IMR-90 (cell line): ENCODE measurements around the gene FBXO34. TPM values are rescaled to one million over a fixed set of nuclear protein-coding genes. Genes with fewer than 3 reads are reported as not detected.

ENCODE experiments used
- ATAC-seq: fragments of 200-7000 bp; cut with Tn5 transposase; 2 replicates; pipeline ENCODE4 v1.9.1; 2020; ENCODE audit warnings: low read depth, mild to moderate bottlenecking, moderate library complexity
- BruUV-seq: library from RNA; stranded (reverse); fragments of 400-500 nt; replicated peaks from 2 replicates; lab custom pipeline; 2021; lab: Mats Ljungman, UMichigan
- CTCF ChIA-PET: fragments of 300-600 bp; formaldehyde crosslinking; extraction: SDS; loops from one replicate; lab custom pipeline; 2021; ENCODE audit warnings: antibody characterized with exemption; lab: Yijun Ruan, JAX
- POLR2A ChIA-PET: fragments of 300-600 bp; sonication (Branson Sonifier 250); formaldehyde crosslinking; loops from one replicate; lab custom pipeline; 2022; ENCODE audit warnings: antibody characterized with exemption; ENCODE audit not compliant: unreplicated experiment; lab: Charles Lee
- DNase-seq: peaks from one replicate; pipeline ENCODE4 v3.0.0; 2013
- H2AFZ ChIP-seq: replicated peaks from 2 replicates; pipeline ENCODE3; 2013; ENCODE audit warnings: low read length, mild to moderate bottlenecking; ENCODE audit not compliant: poor library complexity
- H2AK5ac ChIP-seq: 2 replicates; pipeline ENCODE4 v1.6.1; 2013; ENCODE audit warnings: low read depth, low read length, inconsistent platforms
- H2AK9ac ChIP-seq: replicated peaks from 2 replicates; pipeline ENCODE3; 2013; ENCODE audit warnings: mild to moderate bottlenecking, low read depth, low read length, moderate library complexity; ENCODE audit not compliant: poor library complexity
- H2BK120ac ChIP-seq: 2 replicates; pipeline ENCODE4 v1.6.1; 2013; ENCODE audit warnings: low read depth, low read length, inconsistent platforms
- H2BK15ac ChIP-seq: 3 replicates; pipeline ENCODE4 v1.6.1; 2013; ENCODE audit warnings: low read depth, low read length, inconsistent platforms
- H2BK20ac ChIP-seq: 2 replicates; pipeline ENCODE4 v1.6.1; 2013; ENCODE audit warnings: low read depth, mild to moderate bottlenecking, inconsistent platforms, low read length, moderate library complexity
- H2BK5ac ChIP-seq: 2 replicates; pipeline ENCODE4 v1.6.1; 2013; ENCODE audit warnings: mild to moderate bottlenecking, low read depth, low read length, inconsistent platforms; ENCODE audit not compliant: poor library complexity, severe bottlenecking
- H3K14ac ChIP-seq: replicated peaks from 2 replicates; pipeline ENCODE4 v1.6.1; 2013; ENCODE audit warnings: low read depth, low read length, inconsistent platforms
- H3K18ac ChIP-seq: 2 replicates; pipeline ENCODE4 v1.6.1; 2013; ENCODE audit warnings: low read depth, low read length, control low read depth
- H3K23ac ChIP-seq: 2 replicates; pipeline ENCODE4 v1.6.1; 2013; ENCODE audit warnings: low read depth, low read length, inconsistent platforms
- H3K27ac ChIP-seq: 2 replicates; pipeline ENCODE4 v1.5.1; 2013; ENCODE audit warnings: mild to moderate bottlenecking, control low read depth, low read length; ENCODE audit not compliant: insufficient read depth
- H3K27me3 ChIP-seq: 2 replicates; pipeline ENCODE4 v1.6.1; 2013; ENCODE audit warnings: low read length; ENCODE audit not compliant: control insufficient read depth, insufficient read depth
- H3K36me3 ChIP-seq: 2 replicates; pipeline ENCODE4 v1.6.1; 2013; ENCODE audit warnings: low read length, mixed read lengths; ENCODE audit not compliant: control insufficient read depth, insufficient read depth
- H3K4ac ChIP-seq: 2 replicates; pipeline ENCODE4 v1.6.1; 2013; ENCODE audit warnings: low read depth, low read length, inconsistent platforms
- H3K4me1 ChIP-seq: 2 replicates; pipeline ENCODE4 v1.6.1; 2013; ENCODE audit warnings: low read length, mixed read lengths; ENCODE audit not compliant: control insufficient read depth, insufficient read depth
- H3K4me2 ChIP-seq: 2 replicates; pipeline ENCODE4 v1.6.1; 2013; ENCODE audit warnings: low read depth, mild to moderate bottlenecking, control low read depth, low read length, moderate library complexity
- H3K4me3 ChIP-seq: 2 replicates; pipeline ENCODE4 v1.5.1; 2013; ENCODE audit warnings: low read depth, mild to moderate bottlenecking, control low read depth, low read length, moderate library complexity; ENCODE audit not compliant: insufficient read depth
- H3K56ac ChIP-seq: 2 replicates; pipeline ENCODE4 v1.6.1; 2013; ENCODE audit warnings: low read length, inconsistent platforms; ENCODE audit not compliant: insufficient read depth; ENCODE audit errors: extremely low read depth
- H3K79me1 ChIP-seq, 2 experiments: 2 replicates each; pipeline ENCODE4 v1.6.1; 2013; ENCODE audit warnings: low read length in 2 of 2, inconsistent platforms in 1 of 2, low read depth in 1 of 2
- H3K9ac ChIP-seq: 2 replicates; pipeline ENCODE4 v1.6.1; 2013; ENCODE audit warnings: low read depth, low read length, control low read depth
- H3K9me1 ChIP-seq: 2 replicates; pipeline ENCODE4 v1.6.1; 2013; ENCODE audit warnings: low read length, inconsistent platforms; ENCODE audit not compliant: insufficient read depth
- H3K9me3 ChIP-seq: 2 replicates; pipeline ENCODE4 v1.6.1; 2013; ENCODE audit warnings: low read length; ENCODE audit not compliant: control insufficient read depth, insufficient read depth
- H4K20me1 ChIP-seq: 2 replicates; pipeline ENCODE4 v1.6.1; 2013; ENCODE audit warnings: low read length, inconsistent platforms; ENCODE audit not compliant: insufficient read depth
- H4K5ac ChIP-seq: 2 replicates; pipeline ENCODE4 v1.6.1; 2013; ENCODE audit warnings: mild to moderate bottlenecking, low read depth, low read length, control low read depth
- H4K8ac ChIP-seq, 2 experiments: 2 replicates each; pipeline ENCODE4 v1.6.1; 2013; ENCODE audit warnings: low read depth in 2 of 2, low read length in 2 of 2, control low read depth in 1 of 2, inconsistent platforms in 1 of 2
- H4K91ac ChIP-seq: 2 replicates; pipeline ENCODE4 v1.6.1; 2013; ENCODE audit warnings: low read depth, low read length, inconsistent platforms; ENCODE audit not compliant: insufficient read depth
- BHLHE40 ChIP-seq: fragments of 150-350 bp; IDR thresholded peaks from 2 replicates; pipeline ENCODE4 v1.6.1; 2016; ENCODE audit warnings: mild to moderate bottlenecking, low read depth, low read length
- CEBPB ChIP-seq: IDR thresholded peaks from 2 replicates; pipeline ENCODE4 v1.6.1; 2012; ENCODE audit warnings: low read depth, low read length, improper control_type of control experiment
- FOS ChIP-seq: fragments of 150-350 bp; IDR thresholded peaks from 2 replicates; pipeline ENCODE4 v1.6.1; 2016; ENCODE audit warnings: low read depth, low read length
- MAFK ChIP-seq: IDR thresholded peaks from 2 replicates; pipeline ENCODE4 v1.6.1; 2012; ENCODE audit warnings: low read depth, low read length, improper control_type of control experiment
- MAZ ChIP-seq: IDR thresholded peaks from 2 replicates; pipeline ENCODE4 v1.6.1; 2012; ENCODE audit warnings: low read depth, mild to moderate bottlenecking, low read length, improper control_type of control experiment, moderate library complexity, borderline replicate concordance
- NFE2L2 ChIP-seq: fragments of 150-350 bp; IDR thresholded peaks from 2 replicates; pipeline ENCODE4 v1.6.1; 2016; ENCODE audit warnings: low read depth, mild to moderate bottlenecking, low read length
- POLR2A ChIP-seq: IDR thresholded peaks from 2 replicates; pipeline ENCODE4 v1.6.1; 2012; ENCODE audit warnings: mild to moderate bottlenecking, low read depth, low read length
- RAD21 ChIP-seq: IDR thresholded peaks from 2 replicates; pipeline ENCODE4 v1.6.1; 2012; ENCODE audit warnings: low read length, improper control_type of control experiment
- RCOR1 ChIP-seq: IDR thresholded peaks from 2 replicates; pipeline ENCODE4 v1.6.1; 2012; ENCODE audit warnings: mild to moderate bottlenecking, low read length, improper control_type of control experiment; ENCODE audit not compliant: insufficient replicate concordance
- SMC3 ChIP-seq: fragments of 150-350 bp; IDR thresholded peaks from 2 replicates; pipeline ENCODE4 v1.6.1; 2016; ENCODE audit warnings: low read depth, mild to moderate bottlenecking, antibody characterized with exemption, low read length, moderate library complexity
- WGBS, 2 experiments: methylation state at CpG; one replicate each; pipeline versions ENCODE4 v1.1.5 to v1.1.7; 2013; ENCODE audit warnings: missing lambda C conversion rate in 2 of 2; ENCODE audit not compliant: insufficient read length in 1 of 2; ENCODE audit errors: extremely low coverage in 2 of 2; 5-methylcytosine and 5-hydroxymethylcytosine counted together
- dilution Hi-C: fragments of 300-500 bp; cut with HindIII; formaldehyde crosslinking; loops from one replicate; pipeline ENCODE4 v1.14.3; 2018; ENCODE audit warnings: low sequenced_read_pairs; ENCODE audit not compliant: unreplicated experiment
- in situ Hi-C: fragments of 300-500 bp; cut with MboI; formaldehyde crosslinking; loops from 3 replicates; pipeline ENCODE4 v1.14.3; 2019; ENCODE audit warnings: low sequenced_read_pairs, inconsistent platforms, mixed read lengths
- intact Hi-C: fragments of 100-400 bp; cut with micrococcal nuclease; formaldehyde crosslinking; loops from 2 replicates; pipeline ENCODE4 v1.10.0; 2022
- polyA plus RNA-seq, 3 experiments: library from polyadenylated mRNA; depleted of rRNA; stranded (reverse); fragments of >200 nt; gene quantifications; 2 replicates each; pipeline ENCODE4 v1.2.3, GENCODE V29; 2012; ENCODE audit warnings: low replicate concordance in 1 of 3
- total RNA-seq: library from RNA; depleted of rRNA; stranded (reverse); fragments of >200 nt; gene quantifications from 2 replicates; pipeline ENCODE4 v1.2.3, GENCODE V29; 2012
- TF ChIP-seq, protein P1 (sequence below): fragments of 150-350 bp; IDR thresholded peaks from 2 replicates; pipeline ENCODE4 v1.6.1; 2017; ENCODE audit warnings: mild to moderate bottlenecking, antibody characterized with exemption, low read length, low read depth
- TF ChIP-seq, protein P2 (sequence below): conservative IDR thresholded peaks from 2 replicates; pipeline ENCODE4 v1.5.1; 2012; ENCODE audit warnings: mild to moderate bottlenecking, low read depth, low read length, improper control_type of control experiment
- TF ChIP-seq, protein P3 (sequence below): fragments of 150-350 bp; IDR thresholded peaks from 2 replicates; pipeline ENCODE4 v1.6.1; 2016; ENCODE audit warnings: low read depth, mild to moderate bottlenecking, low read length, moderate library complexity, borderline replicate concordance

Gene FBXO34
- total and polyA plus RNA-seq, 2 of the 4 experiments (the other 2 are of a cell fraction): 15.4 to 35.1 TPM

DNA sequence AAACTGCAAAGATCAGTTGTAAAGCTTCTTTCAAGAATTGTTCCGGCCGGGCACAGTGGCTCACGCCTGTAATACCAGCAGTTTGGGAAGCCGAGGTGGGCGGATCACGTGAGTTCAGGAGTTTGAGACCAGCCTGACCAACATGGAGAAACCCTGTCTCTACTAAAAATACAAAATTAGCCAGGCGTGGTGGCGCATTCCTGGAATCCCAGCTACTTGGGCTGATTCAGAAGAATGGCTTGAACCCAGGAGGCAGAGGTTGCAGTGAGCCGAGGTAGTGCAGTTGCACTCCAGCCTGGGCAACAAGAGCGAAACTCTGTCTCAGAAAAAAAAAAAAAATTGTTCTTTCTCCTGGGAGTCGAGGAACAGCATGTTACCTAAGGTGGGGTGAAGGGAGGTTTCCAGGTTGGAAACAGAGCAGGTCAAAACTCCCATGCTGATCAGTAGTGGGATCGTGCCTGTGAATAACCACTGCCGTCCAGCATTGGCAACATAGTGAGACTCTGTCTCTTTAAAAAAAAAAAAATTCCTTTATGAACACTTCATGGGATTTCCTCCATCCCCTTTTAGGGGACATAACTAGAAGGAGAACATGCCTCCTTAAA lies 13.9 kb downstream of the FBXO34 start:
- Histone ChIP-seq H2BK5ac (no peak overlapping the region), H2AK5ac (no peak overlapping the region), H3K4ac (no peak overlapping the region), H2AFZ (no peak overlapping the region), H4K20me1 (peaks cover 48% of the 10 kb centered on the region; the same call in 1 of the 2 replicates), H3K9me1 (peaks cover 13% of the 10 kb centered on the region), H4K91ac (no peak overlapping the region), H2BK20ac (no peak overlapping the region), H3K4me2 (no peak overlapping the region), H3K9me3 (no peaks in the 10 kb centered on the region), H3K18ac (no peak overlapping the region), H3K27me3 (no peaks in the 10 kb centered on the region), H3K9ac (no peak overlapping the region), H2AK9ac (no peak overlapping the region), H3K36me3 (no peaks in the 10 kb centered on the region; the same call in 1 of the 2 replicates), H3K27ac (no peak overlapping the region), H3K23ac (no peak overlapping the region), H3K79me1 (peaks cover 33 to 63% of the 10 kb centered on the region in 2 experiments), H2BK120ac (no peak overlapping the region), H3K14ac (no peak overlapping the region), H2BK15ac (no peak overlapping the region), H4K8ac (no peak overlapping the region), H4K5ac (no peak overlapping the region), H3K4me1 (no peaks in the 10 kb centered on the region; the same call in 1 of the 2 replicates), H3K56ac (no peak overlapping the region), H3K4me3 (no peak overlapping the region)
- no peak for ATAC-seq
- intact Hi-C loops: loop anchor here (5.0 kb wide), 1 partner anchor 47 kb away; no protein-coding TSS in a partner anchor
- in situ Hi-C loops: no loop called here
- dilution Hi-C loops: no loop called here
- WGBS, 2 experiments: no CpG with 5 or more reads among the region's 13 CpGs
- CTCF ChIA-PET: interaction anchor here (0.6 kb wide), 1 partner anchor 31 kb away, joined by 3 read pairs; no protein-coding TSS in a partner anchor
- TF ChIP-seq BHLHE40 (no peak), RAD21 (no peak), CEBPB (no peak), FOS (no peak), RCOR1 (no peak), NFE2L2 (no peak), SMC3 (no peak), MAFK (no peak), POLR2A (no peak), MAZ (no peak)
- TF ChIP-seq, protein P1, sequence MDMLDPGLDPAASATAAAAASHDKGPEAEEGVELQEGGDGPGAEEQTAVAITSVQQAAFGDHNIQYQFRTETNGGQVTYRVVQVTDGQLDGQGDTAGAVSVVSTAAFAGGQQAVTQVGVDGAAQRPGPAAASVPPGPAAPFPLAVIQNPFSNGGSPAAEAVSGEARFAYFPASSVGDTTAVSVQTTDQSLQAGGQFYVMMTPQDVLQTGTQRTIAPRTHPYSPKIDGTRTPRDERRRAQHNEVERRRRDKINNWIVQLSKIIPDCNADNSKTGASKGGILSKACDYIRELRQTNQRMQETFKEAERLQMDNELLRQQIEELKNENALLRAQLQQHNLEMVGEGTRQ: no peak
- TF ChIP-seq, protein P2, sequence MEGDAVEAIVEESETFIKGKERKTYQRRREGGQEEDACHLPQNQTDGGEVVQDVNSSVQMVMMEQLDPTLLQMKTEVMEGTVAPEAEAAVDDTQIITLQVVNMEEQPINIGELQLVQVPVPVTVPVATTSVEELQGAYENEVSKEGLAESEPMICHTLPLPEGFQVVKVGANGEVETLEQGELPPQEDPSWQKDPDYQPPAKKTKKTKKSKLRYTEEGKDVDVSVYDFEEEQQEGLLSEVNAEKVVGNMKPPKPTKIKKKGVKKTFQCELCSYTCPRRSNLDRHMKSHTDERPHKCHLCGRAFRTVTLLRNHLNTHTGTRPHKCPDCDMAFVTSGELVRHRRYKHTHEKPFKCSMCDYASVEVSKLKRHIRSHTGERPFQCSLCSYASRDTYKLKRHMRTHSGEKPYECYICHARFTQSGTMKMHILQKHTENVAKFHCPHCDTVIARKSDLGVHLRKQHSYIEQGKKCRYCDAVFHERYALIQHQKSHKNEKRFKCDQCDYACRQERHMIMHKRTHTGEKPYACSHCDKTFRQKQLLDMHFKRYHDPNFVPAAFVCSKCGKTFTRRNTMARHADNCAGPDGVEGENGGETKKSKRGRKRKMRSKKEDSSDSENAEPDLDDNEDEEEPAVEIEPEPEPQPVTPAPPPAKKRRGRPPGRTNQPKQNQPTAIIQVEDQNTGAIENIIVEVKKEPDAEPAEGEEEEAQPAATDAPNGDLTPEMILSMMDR: no peak
- TF ChIP-seq, protein P3, sequence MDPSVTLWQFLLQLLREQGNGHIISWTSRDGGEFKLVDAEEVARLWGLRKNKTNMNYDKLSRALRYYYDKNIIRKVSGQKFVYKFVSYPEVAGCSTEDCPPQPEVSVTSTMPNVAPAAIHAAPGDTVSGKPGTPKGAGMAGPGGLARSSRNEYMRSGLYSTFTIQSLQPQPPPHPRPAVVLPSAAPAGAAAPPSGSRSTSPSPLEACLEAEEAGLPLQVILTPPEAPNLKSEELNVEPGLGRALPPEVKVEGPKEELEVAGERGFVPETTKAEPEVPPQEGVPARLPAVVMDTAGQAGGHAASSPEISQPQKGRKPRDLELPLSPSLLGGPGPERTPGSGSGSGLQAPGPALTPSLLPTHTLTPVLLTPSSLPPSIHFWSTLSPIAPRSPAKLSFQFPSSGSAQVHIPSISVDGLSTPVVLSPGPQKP: no peak
- BruUV-seq: no TSS peak
- DNase-seq: no peak
- POLR2A ChIA-PET: no interaction called here
